Measurements from ENCODE around the gene OR6M1.

The OR6M1 gene

GRCh38 chr11:123806249-123806648 is at the start of gene OR6M1:
OR6M1 (minus strand) TSS chr11:123806349; CDS start chr11:123806349, 0 bp downstream.
- DNase-seq (ENCODE audit: low read depth), result no peak

- DNase-seq (ENCODE audit: low read depth), result no peak
Observed at GRCh38 chr11:123853038-123853437, 46.9 kb upstream of the OR6M1 start.

GRCh38 chr11:123852321-123852720 is 46.2 kb upstream of the OR6M1 start:
- DNase-seq (ENCODE audit: low read depth), result no peak

GRCh38 chr11:123851110-123851509 is 45.0 kb upstream of the OR6M1 start:
- DNase-seq (ENCODE audit: low read depth), result no peak

GRCh38 chr11:123841174-123841573 is 35.0 kb upstream of the OR6M1 start:
- no peak for DNase-seq (ENCODE audit: low read depth)

- no peak for DNase-seq (ENCODE audit: low read depth)
Observed at GRCh38 chr11:123839131-123839530, 33.0 kb upstream of the OR6M1 start.

- DNase-seq (ENCODE audit: low read depth), result no peak
Observed at GRCh38 chr11:123838659-123839058, 32.5 kb upstream of the OR6M1 start.

GRCh38 chr11:123838199-123838598 is 32.0 kb upstream of the OR6M1 start:
- no peak for DNase-seq (ENCODE audit: low read depth)

GRCh38 chr11:123833095-123833494 is 26.9 kb upstream of the OR6M1 start:
- DNase-seq (ENCODE audit: low read depth), result no peak

- DNase-seq (ENCODE audit: low read depth), result no peak
Observed at GRCh38 chr11:123829745-123830144, 23.6 kb upstream of the OR6M1 start.

- no peak for DNase-seq (ENCODE audit: low read depth)
Observed at GRCh38 chr11:123822599-123822998, 16.4 kb upstream of the OR6M1 start.

GRCh38 chr11:123822032-123822431 is 15.9 kb upstream of the OR6M1 start:
- DNase-seq (ENCODE audit: low read depth), result no peak

GRCh38 chr11:123815122-123815521 is 9.0 kb upstream of the OR6M1 start:
- DNase-seq (ENCODE audit: low read depth), result no peak

- DNase-seq (ENCODE audit: low read depth), result no peak
Observed at GRCh38 chr11:123801765-123802164, 4.4 kb downstream of the OR6M1 start.

- no peak for DNase-seq (ENCODE audit: low read depth)
Observed at GRCh38 chr11:123800036-123800435, 6.1 kb downstream of the OR6M1 start.

- no peak for DNase-seq (ENCODE audit: low read depth)
Observed at GRCh38 chr11:123799438-123799837, 6.7 kb downstream of the OR6M1 start.

- DNase-seq (ENCODE audit: low read depth), result no peak
Observed at GRCh38 chr11:123798513-123799252, 7.5 kb downstream of the OR6M1 start.

- no peak for DNase-seq (ENCODE audit: low read depth)
Observed at GRCh38 chr11:123798079-123798478, 8.1 kb downstream of the OR6M1 start.

GRCh38 chr11:123797541-123797940 is 8.6 kb downstream of the OR6M1 start:
- DNase-seq (ENCODE audit: low read depth), result no peak

GRCh38 chr11:123797114-123797513 is 9.0 kb downstream of the OR6M1 start:
- DNase-seq (ENCODE audit: low read depth), result no peak

- DNase-seq (ENCODE audit: low read depth), result no peak
Observed at GRCh38 chr11:123796226-123796625, 9.9 kb downstream of the OR6M1 start.

GRCh38 chr11:123783536-123783935 is 22.6 kb downstream of the OR6M1 start:
- DNase-seq (ENCODE audit: low read depth), result no peak

- DNase-seq (ENCODE audit: low read depth), result no peak
Observed at GRCh38 chr11:123778511-123778910, 27.6 kb downstream of the OR6M1 start.
